ENCODE measurements around the gene SOX18. TPM values are rescaled to one million over a fixed set of nuclear protein-coding genes. Genes with fewer than 3 reads are reported as not detected.
A peak's percentile ranks its signal among the peaks of the same experiment; 100 is the strongest.
"Not testable (repeated sequence)": the region's sequence is repeated elsewhere in the genome, so short reads cannot be mapped to it uniquely, and the experiment has no call there.

The SOX18 gene
- total RNA-seq, 2 experiments from 2014 or later, result 0.25 TPM

DNA sequence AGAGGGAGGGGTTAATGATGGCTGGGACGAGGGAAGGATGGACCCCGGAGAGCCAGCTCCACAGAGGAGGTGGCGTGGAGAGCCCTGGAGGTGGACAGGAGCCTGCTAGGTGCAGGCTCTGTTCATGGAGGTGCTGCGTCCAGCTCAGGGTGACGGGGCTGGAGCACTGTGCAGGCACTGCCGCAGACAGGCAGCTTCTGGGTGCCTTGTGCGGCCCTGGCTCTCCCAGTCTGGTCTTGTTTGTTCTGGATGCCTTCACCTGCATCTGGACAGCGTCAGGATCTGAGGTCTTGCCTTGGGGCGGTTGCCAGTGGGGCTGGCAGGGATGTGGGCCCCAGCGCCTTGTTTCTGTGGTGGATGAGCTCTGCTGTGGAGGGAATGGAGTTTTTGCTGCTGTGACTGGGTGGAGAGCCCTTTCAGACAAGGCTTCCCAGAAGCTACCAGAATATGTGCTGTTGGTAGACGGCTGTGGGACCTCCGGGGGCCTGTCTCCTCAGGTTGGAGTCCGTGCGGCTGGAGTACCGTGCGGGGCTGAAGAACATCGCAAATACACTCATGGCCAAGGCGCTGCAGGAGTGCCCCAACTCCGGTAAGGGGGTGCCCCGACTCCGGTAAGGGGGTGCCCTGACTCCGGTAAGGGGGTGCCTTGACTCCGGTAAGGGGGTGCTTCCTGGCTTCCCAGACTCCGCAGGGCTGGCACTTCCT is 21.3 kb downstream of the SOX18 start:
- Mint-ChIP-seq H3K36me3 (ENCODE audit: low read depth) (peaks cover 68% of the 10 kb centered on the region), H3K4me3 (no peak overlapping the region)
- CTCF ChIA-PET, result interaction anchor here (0.7 to 1.7 kb wide), 3 partner anchors 10 to 47 kb away, joined by 3 to 5 read pairs (median 4); partner anchors contain the start of gene PRPF6

DNA sequence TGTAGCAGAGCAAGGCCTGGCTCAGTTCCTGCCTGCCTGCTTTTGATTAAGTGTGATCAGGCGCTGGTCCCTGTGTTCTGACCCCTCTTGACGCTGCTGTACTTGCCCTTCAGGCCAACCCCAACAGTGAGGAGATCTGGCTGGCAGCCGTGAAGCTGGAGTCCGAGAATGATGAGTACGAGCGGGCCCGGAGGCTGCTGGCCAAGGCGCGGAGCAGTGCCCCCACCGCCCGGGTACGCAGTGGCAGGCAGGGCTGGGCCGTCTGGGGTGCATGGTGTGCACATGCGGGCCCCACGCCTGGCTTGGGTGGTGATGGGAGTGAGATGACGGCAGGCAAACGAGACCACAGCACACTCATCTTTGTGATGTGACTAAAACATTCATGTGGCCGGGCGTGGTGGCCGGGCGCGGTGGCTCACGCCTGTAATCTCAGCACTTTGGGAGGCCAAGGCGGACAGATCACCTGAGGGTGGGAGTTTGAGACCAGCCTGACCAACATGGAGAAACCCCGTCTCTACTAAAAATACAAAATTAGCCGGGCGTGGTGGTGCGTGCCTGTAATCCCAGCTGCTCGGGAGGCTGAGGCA is 23.5 kb downstream of the SOX18 start:
- Mint-ChIP-seq H3K4me1 (no peaks in the 10 kb centered on the region), H3K27ac (no peak overlapping the region), H3K36me3 (ENCODE audit: low read depth) (peaks cover 80% of the 10 kb centered on the region), H3K9me3 (no peaks in the 10 kb centered on the region), H3K27me3 (no peaks in the 10 kb centered on the region), H3K4me3 (no peak overlapping the region)
- POLR2A ChIA-PET, result no interaction called here
- CTCF ChIA-PET, result interaction anchor here (1.7 kb wide), 1 partner anchor 12 kb away, joined by 5 read pairs; no protein-coding TSS in a partner anchor
- no peak for DNase-seq

More for the DNA sequence above, 21.3 kb downstream of the SOX18 start:
- no peak overlapping the region for H3K27ac Mint-ChIP-seq
- no peaks in the 10 kb centered on the region for H3K9me3 Mint-ChIP-seq
- H3K4me1 Mint-ChIP-seq, result peaks cover 2% of the 10 kb centered on the region
- H3K27me3 Mint-ChIP-seq, result no peaks in the 10 kb centered on the region
- POLR2A ChIA-PET, result interaction anchor here (0.8 kb wide), 1 partner anchor 9 kb away, joined by 3 read pairs; no protein-coding TSS in a partner anchor
- no peak for DNase-seq

GRCh38 chr20:64025101-64025825 is 24.2 kb downstream of the SOX18 start:
- ChIA-PET CTCF (interaction anchor here (1.0 kb wide), 1 partner anchor 14 kb away, joined by 6 read pairs; no protein-coding TSS in a partner anchor), POLR2A (no interaction called here)
- no peak overlapping the region for H3K4me3 Mint-ChIP-seq
- peaks cover 74% of the 10 kb centered on the region for H3K36me3 Mint-ChIP-seq (ENCODE audit: low read depth)
- no peak overlapping the region for H3K27ac Mint-ChIP-seq
- no peaks in the 10 kb centered on the region for H3K27me3 Mint-ChIP-seq
- H3K4me1 Mint-ChIP-seq, result no peaks in the 10 kb centered on the region
- no peak for DNase-seq
- no peaks in the 10 kb centered on the region for H3K9me3 Mint-ChIP-seq

DNA sequence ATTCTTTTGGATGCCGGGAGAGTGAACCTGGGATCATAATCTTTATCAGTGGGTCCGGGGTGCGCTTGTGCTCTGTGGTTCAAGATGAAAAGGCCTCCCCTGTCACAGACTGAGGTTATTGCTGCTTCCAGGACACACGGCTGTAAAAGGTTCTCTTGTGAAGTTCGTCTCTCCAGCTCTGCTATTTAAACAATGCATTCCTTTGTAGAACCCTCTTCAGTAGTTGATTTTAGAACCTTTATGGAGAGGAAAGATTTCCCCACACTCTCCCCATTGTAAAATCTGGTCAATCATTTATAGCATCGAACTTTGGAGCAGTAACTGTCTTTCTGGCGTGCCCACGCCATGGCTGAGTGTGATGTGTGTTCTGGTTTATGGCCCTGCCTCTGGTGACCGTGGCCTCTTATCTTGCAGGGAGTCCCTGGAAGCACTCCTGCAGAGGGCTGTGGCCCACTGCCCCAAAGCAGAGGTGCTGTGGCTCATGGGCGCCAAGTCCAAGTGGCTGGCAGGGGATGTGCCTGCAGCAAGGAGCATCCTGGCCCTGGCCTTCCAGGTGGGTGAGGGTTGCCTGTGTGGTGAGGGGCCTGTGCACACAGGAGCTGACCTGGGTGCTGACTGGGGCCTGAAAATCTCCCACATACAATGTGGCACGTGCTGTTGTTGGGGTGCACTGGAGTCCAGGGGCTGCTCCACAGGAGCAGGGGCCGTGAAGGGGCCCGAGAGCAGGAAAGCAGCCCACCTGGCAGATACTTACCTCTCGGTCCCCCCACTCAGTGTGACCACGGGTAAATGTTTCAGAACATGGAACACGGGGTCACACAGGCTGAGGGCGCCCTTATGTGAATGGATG is 25.1 kb downstream of the SOX18 start:
- H3K9me3 Mint-ChIP-seq, result no peaks in the 10 kb centered on the region
- no peaks in the 10 kb centered on the region for H3K4me1 Mint-ChIP-seq
- H3K27ac Mint-ChIP-seq, result no peak overlapping the region
- peaks cover 73% of the 10 kb centered on the region for H3K36me3 Mint-ChIP-seq (ENCODE audit: low read depth)
- ChIA-PET CTCF (interaction anchor here (1.0 kb wide), 1 partner anchor 15 kb away, joined by 6 read pairs; no protein-coding TSS in a partner anchor), POLR2A (no interaction called here)
- no peak overlapping the region for H3K4me3 Mint-ChIP-seq
- DNase-seq, result no peak
- no peaks in the 10 kb centered on the region for H3K27me3 Mint-ChIP-seq

- ChIA-PET CTCF (no interaction called here), POLR2A (no interaction called here)
- peaks cover 74% of the 10 kb centered on the region for H3K36me3 Mint-ChIP-seq (ENCODE audit: low read depth)
Measured at GRCh38 chr20:64023361-64024140, 25.9 kb downstream of the SOX18 start.

DNA sequence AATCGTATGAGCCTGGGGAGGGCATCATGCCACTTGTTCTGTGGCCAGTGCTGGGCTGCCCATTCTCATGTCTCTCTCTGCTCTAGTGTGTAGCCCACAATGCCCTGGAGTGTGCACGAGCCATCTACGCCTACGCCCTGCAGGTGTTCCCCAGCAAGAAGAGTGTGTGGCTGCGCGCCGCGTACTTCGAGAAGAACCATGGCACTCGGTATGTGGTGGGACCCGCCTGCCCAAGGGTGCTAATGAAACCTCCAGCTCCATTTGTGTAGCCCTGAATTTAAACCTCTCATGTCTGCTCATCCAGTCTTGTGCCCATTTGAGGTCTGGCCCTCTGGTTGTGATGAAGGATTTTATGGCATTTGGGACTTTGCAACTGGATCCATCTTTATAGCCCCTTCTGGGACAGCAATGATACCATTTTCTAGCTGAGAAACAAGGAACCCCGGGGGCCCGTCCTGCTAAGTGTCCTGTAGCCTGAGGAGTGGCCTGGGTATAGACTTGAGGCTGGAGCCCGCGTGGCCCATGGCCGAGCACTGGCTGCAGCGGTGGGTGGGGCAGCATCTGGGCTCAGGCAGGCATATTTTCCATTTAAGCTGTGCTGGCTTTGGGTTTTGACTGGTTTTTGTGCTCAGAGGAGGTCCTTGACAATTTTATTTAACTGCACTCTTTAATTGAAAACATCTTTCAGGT is 26.6 kb downstream of the SOX18 start:
- H3K27me3 Mint-ChIP-seq, result no peaks in the 10 kb centered on the region
- POLR2A ChIA-PET, result no interaction called here
- H3K36me3 Mint-ChIP-seq (ENCODE audit: low read depth), result peaks cover 75% of the 10 kb centered on the region
- H3K27ac Mint-ChIP-seq, result no peak overlapping the region
- no peaks in the 10 kb centered on the region for H3K4me1 Mint-ChIP-seq
- no peak overlapping the region for H3K4me3 Mint-ChIP-seq
- DNase-seq, result no peak
- CTCF ChIA-PET, result no interaction called here
- H3K9me3 Mint-ChIP-seq, result no peaks in the 10 kb centered on the region

More at GRCh38 chr20:64023361-64024140, 25.9 kb downstream of the SOX18 start:
- no peak overlapping the region for H3K4me3 Mint-ChIP-seq
- no peak overlapping the region for H3K27ac Mint-ChIP-seq
- no peak for DNase-seq
- no peaks in the 10 kb centered on the region for H3K4me1 Mint-ChIP-seq
- H3K9me3 Mint-ChIP-seq, result no peaks in the 10 kb centered on the region
- H3K27me3 Mint-ChIP-seq, result no peaks in the 10 kb centered on the region

GRCh38 chr20:64021124-64021975 is 28.1 kb downstream of the SOX18 start:
- ChIA-PET CTCF (no interaction called here), POLR2A (no interaction called here)
- peaks cover 71% of the 10 kb centered on the region for H3K36me3 Mint-ChIP-seq (ENCODE audit: low read depth)
- H3K27me3 Mint-ChIP-seq, result no peaks in the 10 kb centered on the region
- H3K4me3 Mint-ChIP-seq, result no peak overlapping the region
- H3K27ac Mint-ChIP-seq, result no peak overlapping the region
- no peaks in the 10 kb centered on the region for H3K4me1 Mint-ChIP-seq
- no peak for DNase-seq
- no peaks in the 10 kb centered on the region for H3K9me3 Mint-ChIP-seq

DNA sequence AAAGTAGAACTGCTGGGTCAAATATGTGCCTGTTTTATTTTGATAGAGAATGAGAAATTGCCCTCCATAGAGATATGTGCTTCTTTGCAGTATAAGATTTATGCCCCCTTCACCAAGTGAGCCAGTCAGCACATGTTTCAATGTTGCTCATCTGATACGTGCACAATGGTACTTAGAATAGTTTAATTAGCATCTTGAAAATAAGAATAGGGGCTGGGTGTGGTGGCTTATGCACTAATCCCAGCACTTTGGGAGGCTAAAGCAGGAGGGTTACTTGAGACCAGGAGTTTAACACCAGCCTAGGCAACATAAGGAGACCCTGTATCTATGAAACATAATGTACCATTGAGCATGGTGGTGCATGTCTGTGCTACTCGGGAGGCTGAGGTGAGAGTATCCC is 33.8 kb downstream of the SOX18 start:
- CTCF ChIA-PET, result no interaction called here
- Mint-ChIP-seq H3K4me1 (peaks cover 35% of the 10 kb centered on the region), H3K27ac (no peak overlapping the region), H3K36me3 (ENCODE audit: low read depth) (peaks cover 56% of the 10 kb centered on the region), H3K9me3 (no peaks in the 10 kb centered on the region), H3K4me3 (no peak overlapping the region), H3K27me3 (no peaks in the 10 kb centered on the region)
- DNase-seq, result no peak
- POLR2A ChIA-PET, result no interaction called here

DNA sequence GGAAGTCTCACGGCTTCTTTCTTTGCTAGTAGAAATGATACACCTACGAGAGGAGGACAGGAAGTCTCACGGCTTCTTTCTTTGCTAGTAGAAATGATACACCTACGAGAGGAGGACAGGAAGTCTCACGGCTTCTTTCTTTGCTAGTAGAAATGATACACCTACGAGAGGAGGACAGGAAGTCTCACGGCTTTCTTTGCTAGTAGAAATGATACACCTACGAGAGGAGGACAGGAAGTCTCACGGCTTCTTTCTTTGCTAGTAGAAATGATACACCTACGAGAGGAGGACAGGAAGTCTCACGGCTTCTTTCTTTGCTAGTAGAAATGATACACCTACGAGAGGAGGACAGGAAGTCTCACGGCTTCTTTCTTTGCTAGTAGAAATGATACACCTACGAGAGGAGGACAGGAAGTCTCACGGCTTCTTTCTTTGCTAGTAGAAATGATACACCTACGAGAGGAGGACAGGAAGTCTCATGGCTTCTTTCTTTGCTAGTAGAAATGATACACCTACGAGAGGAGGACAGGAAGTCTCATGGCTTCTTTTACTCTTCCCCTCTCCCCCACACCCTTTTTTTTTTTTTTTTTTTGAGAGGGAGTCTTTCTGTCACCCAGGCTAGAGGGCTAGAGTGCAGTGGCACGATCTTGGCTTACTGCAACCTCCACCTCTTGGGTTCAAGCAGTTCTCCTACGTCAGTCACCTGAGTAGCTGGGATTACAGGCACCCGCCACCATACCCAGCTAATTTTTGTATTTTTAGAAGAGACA is 36.9 kb downstream of the SOX18 start:
- POLR2A ChIA-PET, result interaction anchor here (1.2 kb wide), 1 partner anchor 26 kb away, joined by 5 read pairs; no protein-coding TSS in a partner anchor
- peaks cover 56% of the 10 kb centered on the region for H3K4me1 Mint-ChIP-seq

GRCh38 chr20:64011366-64011779 is 38.1 kb downstream of the SOX18 start:
- Mint-ChIP-seq H3K4me1 (peaks cover 56% of the 10 kb centered on the region), H3K9me3 (peaks cover 10% of the 10 kb centered on the region), H3K27ac (peak overlapping the region; percentile 54), H3K36me3 (ENCODE audit: low read depth) (peaks cover 64% of the 10 kb centered on the region), H3K27me3 (no peaks in the 10 kb centered on the region), H3K4me3 (no peak overlapping the region)
- DNase-seq, result no peak
- ChIA-PET CTCF (interaction anchor here (2.3 kb wide), 1 partner anchor 27 kb away, joined by 7 read pairs; no protein-coding TSS in a partner anchor), POLR2A (interaction anchor here (2.0 kb wide), 1 partner anchor 31 kb away, joined by 8 read pairs; the partner anchor contains the start of genes PRPF6 and SAMD10)

More for the DNA sequence above, 36.9 kb downstream of the SOX18 start:
- H3K27me3 Mint-ChIP-seq, DNase-seq: not testable (repeated sequence)
- H3K9me3 Mint-ChIP-seq, result peaks cover 10% of the 10 kb centered on the region
- peak overlapping the region; percentile 95 for H3K27ac Mint-ChIP-seq
- peaks cover 64% of the 10 kb centered on the region for H3K36me3 Mint-ChIP-seq (ENCODE audit: low read depth)
- CTCF ChIA-PET, result interaction anchor here (2.0 kb wide), 1 partner anchor 33 kb away, joined by 5 read pairs; the partner anchor contains the start of gene SAMD10
- H3K4me3 Mint-ChIP-seq, result peak overlapping the region; percentile 55
